ENCODE measurements around the gene TLN1. TPM values are rescaled to one million over a fixed set of nuclear protein-coding genes. Genes with fewer than 3 reads are reported as not detected.

TLN1 gene
- polyA plus RNA-seq, 1 experiment = 165 TPM

- CTCF ChIA-PET = interaction anchor here (0.6 to 1.0 kb wide), 3 partner anchors 15 to 107 kb away, joined by 3 to 9 read pairs (median 3); partner anchors contain the start of gene HINT2
- Histone ChIP-seq H3K9me3 (ENCODE audit: control insufficient read depth, insufficient read depth, low read length) (no peaks in the 10 kb centered on the region), H3K27ac (ENCODE audit: low read depth, low read length) (no peak overlapping the region), H3K4me3 (ENCODE audit: low read depth, low read length) (no peak overlapping the region), H3K27me3 (ENCODE audit: control insufficient read depth, insufficient read depth, low read length) (peaks cover 15% of the 10 kb centered on the region)
- POLR2A ChIA-PET = no interaction called here
- no peak for TF ChIP-seq CTCF (IDR thresholded peaks at IDR 0.05; ENCODE audit: low read depth, low read length)
- no peak for DNase-seq (ENCODE audit: low read depth, low spot score)
Observed at GRCh38 chr9:35774907-35775635, 43.1 kb upstream of the TLN1 start.

GRCh38 chr9:35771943-35772342 is 39.9 kb upstream of the TLN1 start:
- ChIA-PET CTCF (interaction anchor here (1.4 to 3.8 kb wide), 4 partner anchors 15 to 174 kb away, joined by 3 to 19 read pairs (median 8); no protein-coding TSS in a partner anchor), POLR2A (interaction anchor here (0.6 to 1.0 kb wide), 2 partner anchors 13 to 262 kb away, joined by 3 to 5 read pairs; no protein-coding TSS in a partner anchor)
- no peak for TF ChIP-seq CTCF (IDR thresholded peaks at IDR 0.05; ENCODE audit: low read depth, low read length)

GRCh38 chr9:35771534-35771933 is 39.5 kb upstream of the TLN1 start:
- no peaks in the 10 kb centered on the region for H3K9me3 ChIP-seq (ENCODE audit: control insufficient read depth, insufficient read depth, low read length)
- POLR2A ChIA-PET = interaction anchor here (1.0 kb wide), 1 partner anchor 13 kb away, joined by 3 read pairs; no protein-coding TSS in a partner anchor
- TF ChIP-seq CTCF (IDR thresholded peaks at IDR 0.05; ENCODE audit: low read depth, low read length) = no peak
- CTCF ChIA-PET = interaction anchor here (0.7 to 3.8 kb wide), 4 partner anchors 15 to 124 kb away, joined by 3 to 19 read pairs (median 7); no protein-coding TSS in a partner anchor
- H3K27me3 ChIP-seq (ENCODE audit: control insufficient read depth, insufficient read depth, low read length) = peaks cover 21% of the 10 kb centered on the region
- H3K4me3 ChIP-seq (ENCODE audit: low read depth, low read length) = no peak overlapping the region
- no peak for DNase-seq (ENCODE audit: low read depth, low spot score)
- H3K27ac ChIP-seq (ENCODE audit: low read depth, low read length) = no peak overlapping the region

More at GRCh38 chr9:35771943-35772342, 39.9 kb upstream of the TLN1 start:
- no peak for DNase-seq (ENCODE audit: low read depth, low spot score)
- Histone ChIP-seq H3K4me3 (ENCODE audit: low read depth, low read length) (no peak overlapping the region), H3K9me3 (ENCODE audit: control insufficient read depth, insufficient read depth, low read length) (no peaks in the 10 kb centered on the region), H3K27me3 (ENCODE audit: control insufficient read depth, insufficient read depth, low read length) (peaks cover 21% of the 10 kb centered on the region), H3K27ac (ENCODE audit: low read depth, low read length) (no peak overlapping the region)

GRCh38 chr9:35771075-35771433 is 39.1 kb upstream of the TLN1 start:
- POLR2A ChIA-PET = no interaction called here
- CTCF ChIA-PET = interaction anchor here (0.7 to 3.8 kb wide), 4 partner anchors 14 to 124 kb away, joined by 3 to 19 read pairs (median 7); no protein-coding TSS in a partner anchor
- no peak overlapping the region for H3K4me3 ChIP-seq (ENCODE audit: low read depth, low read length)

More at GRCh38 chr9:35771075-35771433, 39.1 kb upstream of the TLN1 start:
- H3K9me3 ChIP-seq (ENCODE audit: control insufficient read depth, insufficient read depth, low read length) = no peaks in the 10 kb centered on the region
- H3K27me3 ChIP-seq (ENCODE audit: control insufficient read depth, insufficient read depth, low read length) = peaks cover 19% of the 10 kb centered on the region
- no peak overlapping the region for H3K27ac ChIP-seq (ENCODE audit: low read depth, low read length)
- no peak for DNase-seq (ENCODE audit: low read depth, low spot score)
- no peak for TF ChIP-seq CTCF (IDR thresholded peaks at IDR 0.05; ENCODE audit: low read depth, low read length)

Data from AG04450 (cell line).